HFF-Myc (cell line): ENCODE results near the gene SGCA.

Source experiments
- DNase-seq: peaks from one replicate; pipeline ENCODE4 v3.0.0-alpha.2; 2011; ENCODE audit warnings: low read depth; ENCODE audit errors: extremely low read depth
- H3K4me3 ChIP-seq: replicated peaks from 2 replicates; pipeline ENCODE4 v1.5.1; 2011; ENCODE audit warnings: low read depth, mild to moderate bottlenecking, control low read depth, low read length
- TF ChIP-seq, protein P1 (sequence below): IDR thresholded peaks from 2 replicates; pipeline ENCODE4 v1.5.1; 2012; ENCODE audit warnings: mild to moderate bottlenecking, low read depth, low read length, control low read depth; ENCODE audit errors: missing control alignments

The SGCA gene

DNA sequence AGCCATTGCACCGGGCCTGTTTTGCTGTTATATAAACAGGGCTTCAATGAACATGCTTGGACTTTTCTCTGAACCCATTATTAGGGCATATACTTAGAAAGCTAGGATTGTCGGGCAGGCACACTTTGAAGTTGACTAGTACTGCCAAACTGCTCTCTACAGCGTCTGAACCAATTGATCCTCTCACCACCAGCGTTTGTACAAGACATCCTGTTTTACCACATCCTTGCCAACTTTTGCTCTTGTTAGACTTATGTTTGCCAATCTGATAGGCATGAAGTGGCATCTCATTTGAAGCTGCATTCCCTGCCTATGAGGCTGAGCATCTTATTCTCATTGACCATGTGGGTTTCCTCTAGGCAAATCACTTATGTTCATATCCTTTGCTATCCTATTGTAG is 7.9 kb upstream of the SGCA start:
- DNase-seq = no peak
- TF ChIP-seq, protein P1, sequence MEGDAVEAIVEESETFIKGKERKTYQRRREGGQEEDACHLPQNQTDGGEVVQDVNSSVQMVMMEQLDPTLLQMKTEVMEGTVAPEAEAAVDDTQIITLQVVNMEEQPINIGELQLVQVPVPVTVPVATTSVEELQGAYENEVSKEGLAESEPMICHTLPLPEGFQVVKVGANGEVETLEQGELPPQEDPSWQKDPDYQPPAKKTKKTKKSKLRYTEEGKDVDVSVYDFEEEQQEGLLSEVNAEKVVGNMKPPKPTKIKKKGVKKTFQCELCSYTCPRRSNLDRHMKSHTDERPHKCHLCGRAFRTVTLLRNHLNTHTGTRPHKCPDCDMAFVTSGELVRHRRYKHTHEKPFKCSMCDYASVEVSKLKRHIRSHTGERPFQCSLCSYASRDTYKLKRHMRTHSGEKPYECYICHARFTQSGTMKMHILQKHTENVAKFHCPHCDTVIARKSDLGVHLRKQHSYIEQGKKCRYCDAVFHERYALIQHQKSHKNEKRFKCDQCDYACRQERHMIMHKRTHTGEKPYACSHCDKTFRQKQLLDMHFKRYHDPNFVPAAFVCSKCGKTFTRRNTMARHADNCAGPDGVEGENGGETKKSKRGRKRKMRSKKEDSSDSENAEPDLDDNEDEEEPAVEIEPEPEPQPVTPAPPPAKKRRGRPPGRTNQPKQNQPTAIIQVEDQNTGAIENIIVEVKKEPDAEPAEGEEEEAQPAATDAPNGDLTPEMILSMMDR = no peak

DNA sequence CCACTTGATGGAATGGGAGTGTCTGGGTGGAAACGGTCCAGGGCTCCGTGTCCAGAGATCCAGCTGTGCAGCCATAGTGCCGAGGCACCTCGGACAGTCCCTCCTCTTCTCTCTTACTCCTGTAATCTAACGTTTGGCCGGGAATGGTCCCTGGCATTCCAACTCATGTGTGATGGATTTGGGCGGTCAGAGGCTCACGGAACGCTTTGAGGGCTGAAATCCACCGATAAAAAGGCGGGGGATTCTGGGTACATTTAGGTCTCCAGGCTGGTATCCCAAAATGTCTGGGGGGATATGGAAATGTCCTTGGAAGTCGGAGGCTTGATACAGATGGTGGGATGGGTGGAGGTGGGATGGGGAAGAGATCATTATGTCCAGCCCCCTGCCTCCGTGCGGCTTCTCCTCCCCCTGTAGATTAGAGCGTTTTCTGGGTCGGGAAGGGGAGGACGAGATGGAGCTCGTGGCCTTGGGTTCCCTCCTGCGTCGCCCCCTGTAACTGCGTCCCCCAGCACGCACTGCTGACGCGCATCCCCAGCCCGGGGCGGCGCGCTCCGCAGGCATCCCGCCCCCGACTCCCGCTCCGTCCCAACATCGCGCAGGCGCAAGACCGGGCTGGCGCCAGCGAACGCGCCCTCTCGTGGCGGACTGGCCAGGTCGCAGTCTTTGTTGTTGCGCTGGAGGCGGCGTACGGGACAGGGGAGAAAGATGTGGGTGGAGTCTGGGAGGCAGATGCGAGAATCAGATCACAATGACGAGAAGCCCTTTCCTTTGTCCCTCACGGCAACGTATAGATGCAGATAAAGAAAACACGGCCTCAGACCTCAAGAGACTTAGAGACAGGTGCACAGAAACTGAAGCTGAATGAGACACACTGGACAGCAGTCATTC is 4.5 kb upstream of the SGCA start:
- peak overlapping the region; percentile 57 for H3K4me3 ChIP-seq
- TF ChIP-seq, protein P1 = peak; percentile 92
- DNase-seq = peak; percentile 80

More for the DNA sequence above, 7.9 kb upstream of the SGCA start:
- H3K4me3 ChIP-seq = no peak overlapping the region

DNA sequence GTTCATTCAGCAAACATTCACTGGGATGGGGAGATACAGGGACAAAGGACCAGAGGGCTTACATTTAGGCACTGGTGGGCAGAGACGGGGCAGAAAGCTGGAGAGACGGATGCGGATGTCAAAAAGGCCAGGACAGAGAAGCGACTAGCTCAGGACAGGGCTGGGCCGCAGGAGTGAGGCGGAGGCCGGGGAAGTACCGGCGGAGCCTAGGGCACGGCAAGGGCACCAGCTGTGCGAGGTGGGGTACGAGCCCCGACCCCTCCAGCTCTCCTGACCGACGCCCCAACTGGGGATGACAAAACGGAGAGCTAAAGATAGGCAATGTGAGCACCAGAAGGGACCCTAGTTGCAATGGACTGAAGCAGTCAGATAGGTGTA is 3.9 kb upstream of the SGCA start:
- TF ChIP-seq, protein P1 = no peak
- peak overlapping the region; percentile 57; the same call in 1 of the 2 replicates for H3K4me3 ChIP-seq
- DNase-seq = no peak

DNA sequence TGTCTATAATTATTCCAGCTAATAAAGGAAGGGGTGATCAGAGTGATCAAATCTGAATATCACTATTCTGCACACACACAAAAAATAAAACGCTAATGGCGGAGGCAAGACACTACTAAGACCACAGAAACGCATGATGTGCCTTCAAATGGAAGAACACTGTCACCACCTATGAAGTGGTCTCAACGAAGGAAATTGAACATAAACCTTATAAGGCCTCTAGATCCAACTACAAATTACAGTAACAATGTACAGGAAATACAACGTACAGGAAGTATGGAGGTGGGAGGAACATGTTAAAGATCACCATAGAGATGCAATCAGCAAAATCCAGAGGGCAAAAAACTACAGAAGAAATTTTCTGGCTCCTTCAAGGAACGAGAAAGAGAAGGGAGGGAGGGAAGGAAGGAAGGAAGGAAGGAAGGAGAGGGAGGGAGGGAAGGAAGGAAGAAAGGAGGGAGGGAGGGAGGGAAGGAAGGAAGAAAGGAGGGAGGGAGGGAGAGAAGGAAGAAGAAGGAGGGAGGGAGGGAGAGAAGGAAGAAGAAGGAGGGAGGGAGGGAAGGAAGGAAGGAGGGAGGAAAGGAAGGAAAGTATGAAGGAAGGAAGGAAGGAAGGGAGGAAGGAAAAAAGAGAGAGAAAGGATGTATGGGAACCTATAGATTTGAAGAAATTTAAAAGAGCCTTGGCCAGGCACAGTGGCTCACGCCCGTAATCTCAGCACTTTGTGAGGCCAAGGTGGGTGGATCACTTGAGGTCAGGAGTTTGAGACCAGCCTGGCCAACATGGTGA is 3.1 kb upstream of the SGCA start:
- no peak for DNase-seq
- H3K4me3 ChIP-seq = no peak overlapping the region
- TF ChIP-seq, protein P1 = no peak

DNA sequence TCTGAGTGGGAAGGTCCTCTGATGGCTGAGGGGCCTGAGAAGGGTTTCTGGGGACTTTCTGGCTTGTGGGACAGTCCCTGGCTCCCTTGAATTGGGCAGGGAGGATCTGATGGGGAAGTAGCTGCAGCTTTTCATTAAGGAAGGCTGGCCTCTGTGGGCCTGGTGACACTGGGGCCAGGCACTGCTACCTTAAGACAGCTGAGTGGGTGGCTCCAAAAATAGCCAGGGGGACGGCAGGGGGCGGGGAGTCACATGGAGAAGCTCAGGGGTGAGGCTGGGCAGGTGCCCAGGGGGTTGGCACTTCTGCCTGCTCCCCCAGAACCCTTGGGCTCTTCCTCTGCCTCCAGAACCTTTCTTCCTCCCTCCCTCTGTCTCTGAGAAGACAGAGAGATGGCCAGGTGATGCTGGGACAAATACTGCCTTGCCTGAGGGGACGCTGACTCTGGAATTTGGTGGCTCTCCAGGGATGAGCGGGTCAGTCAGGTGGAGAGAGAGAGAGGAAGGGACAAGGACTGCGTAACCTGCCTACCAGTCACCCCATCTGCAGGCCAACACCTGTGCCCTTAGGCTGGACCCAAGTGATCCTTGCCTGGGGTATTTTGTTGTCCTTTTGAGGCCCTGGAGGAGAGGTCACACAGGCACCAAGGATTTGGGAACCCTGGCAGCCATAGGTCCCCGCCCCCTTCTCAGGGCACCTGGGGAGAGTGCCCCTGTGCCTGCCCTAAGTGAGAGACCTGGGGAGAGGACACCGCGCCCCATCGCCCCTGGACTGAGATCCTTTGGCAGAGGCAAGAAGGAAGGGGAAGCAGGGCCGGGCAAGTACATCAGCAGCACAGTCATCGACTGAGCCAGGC is 1.7 kb upstream of the SGCA start:
- TF ChIP-seq, protein P1 = no peak
- no peak for DNase-seq
- no peak overlapping the region for H3K4me3 ChIP-seq

DNA sequence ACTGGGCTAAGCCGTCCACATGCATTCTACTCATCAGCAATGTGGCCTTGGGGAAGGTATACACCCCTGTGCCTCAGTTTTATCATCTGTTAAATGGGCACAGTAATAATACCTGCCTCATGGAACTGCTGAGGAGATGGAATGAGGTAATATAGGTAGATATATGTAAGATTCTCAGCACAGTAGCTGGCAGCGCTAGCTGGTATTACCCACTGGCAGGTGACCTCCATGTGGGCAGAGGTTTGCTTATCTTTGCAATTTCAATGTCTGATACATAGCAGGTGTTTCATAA is 1.2 kb upstream of the SGCA start:
- no peak overlapping the region for H3K4me3 ChIP-seq
- DNase-seq = no peak
- TF ChIP-seq, protein P1 = no peak
